ENCODE data around the gene CPED1.
A peak's percentile ranks its signal among the peaks of the same experiment; 100 is the strongest.
"Not testable (repeated sequence)": the region's sequence is repeated elsewhere in the genome, so short reads cannot be mapped to it uniquely, and the experiment has no call there.

The CPED1 gene

DNA sequence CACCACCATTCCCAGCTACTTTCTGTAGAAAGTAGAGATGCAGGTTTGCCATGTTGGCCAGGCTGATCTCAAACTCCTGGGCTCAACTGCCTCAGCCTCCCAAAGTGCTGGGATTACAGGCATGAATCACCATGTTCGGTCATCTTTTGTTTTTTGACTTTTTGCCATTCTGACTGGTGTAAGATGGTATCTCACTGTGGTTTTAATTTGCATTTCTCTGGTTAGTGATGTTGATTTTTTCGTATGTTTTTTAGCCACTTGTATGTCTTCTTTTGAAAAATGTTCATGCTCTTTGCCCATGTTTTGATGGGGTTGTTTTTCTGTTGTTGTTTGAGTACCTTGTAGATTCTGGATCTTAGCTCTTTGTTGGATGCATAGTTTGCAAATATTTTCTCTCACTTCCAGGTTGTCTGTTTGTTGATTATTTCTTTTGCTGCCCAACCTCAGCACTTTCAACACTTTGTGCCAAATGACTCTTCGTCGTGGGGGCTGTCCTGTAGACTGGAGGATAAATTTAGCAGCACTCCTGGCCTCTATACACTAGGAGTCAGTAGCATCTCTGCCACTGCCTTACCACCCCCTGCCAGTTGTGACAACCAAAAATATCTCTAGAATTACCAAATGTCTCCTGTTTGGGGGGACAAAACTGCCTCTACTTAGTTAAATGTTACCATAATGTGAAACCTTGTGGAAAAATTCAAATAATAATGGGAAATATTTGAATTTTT is 6.5 kb upstream of the CPED1 start:
- no peak for DNase-seq (ENCODE audit: low read depth)

DNA sequence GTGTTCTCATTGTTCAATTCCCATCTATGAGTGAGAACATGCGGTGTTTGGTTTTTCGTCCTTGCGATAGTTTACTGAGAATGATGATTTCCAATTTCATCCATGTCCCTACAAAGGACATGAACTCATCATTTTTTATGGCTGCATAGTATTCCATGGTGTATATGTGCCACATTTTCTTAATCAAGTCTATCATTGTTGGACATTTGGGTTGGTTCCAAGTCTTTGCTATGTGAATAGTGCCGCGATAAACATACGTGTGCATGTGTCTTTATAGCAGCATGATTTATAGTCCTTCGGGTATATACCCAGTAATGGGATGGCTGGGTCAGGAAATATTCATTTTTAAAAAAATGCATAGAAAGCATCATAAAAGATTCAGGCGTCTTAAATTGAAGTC is 4.9 kb upstream of the CPED1 start:
- DNase-seq (ENCODE audit: low read depth) = not testable (repeated sequence)

DNA sequence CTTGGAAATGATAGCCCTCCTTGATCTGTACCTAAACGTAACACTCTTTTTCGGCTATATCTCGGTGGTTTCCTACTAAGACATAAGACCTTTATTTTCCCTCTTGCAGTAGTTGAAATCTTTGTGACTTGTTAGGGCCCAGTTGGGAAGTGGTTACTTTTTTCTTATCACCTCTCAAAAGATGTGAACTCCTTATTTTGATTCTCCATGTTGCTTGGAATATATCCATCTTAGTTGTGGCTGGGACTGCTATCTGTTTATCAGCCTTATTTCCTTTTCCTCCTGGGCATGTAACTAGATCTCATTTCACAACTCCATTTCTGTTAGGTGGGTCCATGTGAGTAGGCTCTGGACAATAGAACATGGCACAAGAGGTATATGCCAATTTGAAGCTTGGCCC is 4.1 kb upstream of the CPED1 start:
- no peak for DNase-seq (ENCODE audit: low read depth)

DNA sequence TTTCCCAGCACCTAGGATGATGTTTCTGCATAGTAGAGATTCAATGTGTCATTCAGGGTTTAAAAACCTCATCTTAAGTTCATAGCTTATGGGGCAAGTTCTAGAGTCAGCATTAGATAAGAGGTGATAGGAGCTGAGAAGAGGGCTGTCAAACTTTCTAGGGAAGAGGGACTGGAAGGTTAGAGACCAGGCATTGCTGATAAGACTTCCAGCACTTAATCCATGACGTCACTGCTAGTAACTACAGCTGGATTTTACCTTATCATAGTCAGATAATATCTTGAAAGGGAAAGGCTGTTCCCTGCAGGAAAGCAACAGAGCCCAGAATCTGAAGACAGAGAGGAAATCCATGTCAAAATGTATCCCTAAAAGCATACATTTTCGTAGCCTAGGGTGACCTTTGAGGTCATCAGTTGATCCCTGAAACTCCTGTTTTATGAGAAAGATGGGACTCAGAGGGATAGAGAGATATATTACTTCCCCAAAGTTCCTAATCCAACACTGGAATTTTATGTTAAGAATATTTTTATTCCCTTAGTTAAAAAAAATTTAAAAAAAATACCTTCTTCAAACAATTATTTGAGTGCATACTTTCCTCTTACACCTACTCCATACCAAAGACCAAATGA is 3.3 kb upstream of the CPED1 start:
- no peak for DNase-seq (ENCODE audit: low read depth)

DNA sequence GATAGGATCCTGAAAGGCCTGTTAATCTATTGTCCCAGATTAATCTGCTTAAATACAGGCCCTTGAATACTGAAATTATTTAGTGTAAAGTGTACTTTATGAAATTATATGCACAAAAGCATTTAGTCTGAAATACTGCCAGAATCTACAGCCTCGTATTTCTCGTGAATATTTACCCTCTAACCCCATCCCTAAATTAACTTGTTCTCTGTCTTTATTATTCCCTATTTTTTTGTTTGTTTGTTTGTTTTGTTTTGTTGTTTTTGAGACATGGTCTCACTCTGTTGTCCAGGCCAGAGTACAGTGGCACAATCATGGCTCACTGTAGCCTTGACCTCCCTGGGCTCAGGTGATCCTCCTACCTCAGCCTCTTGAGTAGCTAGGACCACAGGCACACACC is 2.7 kb upstream of the CPED1 start:
- no peak for DNase-seq (ENCODE audit: low read depth)

DNA sequence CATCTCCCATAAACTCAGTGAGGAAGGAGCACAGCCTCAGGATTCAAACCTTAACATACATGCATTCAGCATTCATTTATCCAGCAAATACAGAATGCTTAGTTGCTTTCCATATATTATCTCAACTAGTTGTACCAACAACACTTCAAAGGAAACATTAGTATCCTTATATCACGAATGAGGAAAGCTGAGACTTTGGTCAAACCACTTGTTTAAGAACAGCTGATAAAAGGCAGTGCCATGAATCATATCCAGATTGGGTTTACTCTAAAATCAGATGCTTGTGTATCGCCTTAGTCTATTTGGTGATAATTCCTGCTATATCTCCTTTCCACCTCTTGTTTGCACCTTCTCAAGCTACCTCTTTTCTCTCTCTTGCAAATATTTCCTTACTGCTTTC is 1.9 kb upstream of the CPED1 start:
- no peak for DNase-seq (ENCODE audit: low read depth)

DNA sequence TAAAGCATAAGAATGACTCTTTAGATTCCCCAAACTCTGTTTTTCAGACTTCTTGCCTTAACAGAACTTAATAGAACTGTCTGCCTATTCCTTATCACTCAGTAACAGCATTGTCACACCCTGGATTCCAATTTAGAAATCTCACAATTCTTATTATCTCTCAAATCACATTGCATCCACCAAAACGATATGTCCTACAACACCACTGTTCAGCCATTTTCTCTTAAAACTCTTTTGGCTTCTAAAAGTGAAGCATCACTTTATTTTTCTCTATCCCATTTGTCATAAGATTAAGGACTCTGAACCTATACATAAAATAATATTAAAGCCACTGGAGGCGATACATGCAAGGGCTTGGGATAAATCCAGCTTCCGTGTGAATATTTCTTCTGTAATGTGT is 1.2 kb upstream of the CPED1 start:
- DNase-seq (ENCODE audit: low read depth) = no peak

DNA sequence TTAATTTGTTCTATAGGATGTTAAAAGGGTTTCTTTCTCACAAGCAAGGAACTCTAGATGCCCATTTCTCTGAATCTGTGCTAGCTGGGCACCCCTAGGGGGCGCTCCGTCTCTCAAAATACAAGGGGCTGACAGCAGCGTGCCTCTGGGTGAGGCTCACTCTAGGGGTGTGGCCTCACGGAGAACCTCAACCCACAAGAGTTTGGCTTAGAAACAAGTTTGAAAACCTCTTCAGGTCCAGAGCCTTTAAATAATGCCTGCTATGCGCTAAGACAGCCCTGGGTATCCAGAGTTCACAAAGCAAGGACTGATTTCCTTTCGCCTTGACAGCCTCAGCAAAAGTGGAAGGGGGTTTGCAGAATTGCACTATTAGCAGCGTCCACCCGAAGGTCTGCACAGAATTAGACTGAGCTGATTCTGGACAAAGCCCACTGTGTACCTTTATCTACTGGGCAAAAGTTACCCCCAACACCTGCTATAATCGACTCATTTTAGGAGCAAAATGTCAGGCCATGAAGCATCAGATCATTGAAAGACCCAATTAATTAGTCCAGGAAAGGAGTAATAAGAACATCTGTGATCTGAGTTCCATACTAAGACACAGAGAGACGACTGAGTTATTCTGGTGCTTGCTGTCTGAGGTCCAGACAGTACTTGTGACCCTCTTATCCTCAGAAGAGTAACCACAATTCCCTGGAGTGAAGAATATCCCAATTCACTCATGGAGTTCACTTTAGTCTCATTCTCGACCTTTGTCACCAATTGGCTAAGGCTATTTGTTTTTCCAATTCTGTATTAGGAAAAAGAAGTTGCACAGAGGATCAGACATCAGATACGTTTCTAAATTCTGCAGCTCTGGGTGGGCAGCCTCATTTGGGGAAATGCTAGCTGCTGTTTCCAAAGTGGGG is 574 bp upstream of the CPED1 start:
- DNase-seq (ENCODE audit: low read depth) = peak; percentile 97

DNA sequence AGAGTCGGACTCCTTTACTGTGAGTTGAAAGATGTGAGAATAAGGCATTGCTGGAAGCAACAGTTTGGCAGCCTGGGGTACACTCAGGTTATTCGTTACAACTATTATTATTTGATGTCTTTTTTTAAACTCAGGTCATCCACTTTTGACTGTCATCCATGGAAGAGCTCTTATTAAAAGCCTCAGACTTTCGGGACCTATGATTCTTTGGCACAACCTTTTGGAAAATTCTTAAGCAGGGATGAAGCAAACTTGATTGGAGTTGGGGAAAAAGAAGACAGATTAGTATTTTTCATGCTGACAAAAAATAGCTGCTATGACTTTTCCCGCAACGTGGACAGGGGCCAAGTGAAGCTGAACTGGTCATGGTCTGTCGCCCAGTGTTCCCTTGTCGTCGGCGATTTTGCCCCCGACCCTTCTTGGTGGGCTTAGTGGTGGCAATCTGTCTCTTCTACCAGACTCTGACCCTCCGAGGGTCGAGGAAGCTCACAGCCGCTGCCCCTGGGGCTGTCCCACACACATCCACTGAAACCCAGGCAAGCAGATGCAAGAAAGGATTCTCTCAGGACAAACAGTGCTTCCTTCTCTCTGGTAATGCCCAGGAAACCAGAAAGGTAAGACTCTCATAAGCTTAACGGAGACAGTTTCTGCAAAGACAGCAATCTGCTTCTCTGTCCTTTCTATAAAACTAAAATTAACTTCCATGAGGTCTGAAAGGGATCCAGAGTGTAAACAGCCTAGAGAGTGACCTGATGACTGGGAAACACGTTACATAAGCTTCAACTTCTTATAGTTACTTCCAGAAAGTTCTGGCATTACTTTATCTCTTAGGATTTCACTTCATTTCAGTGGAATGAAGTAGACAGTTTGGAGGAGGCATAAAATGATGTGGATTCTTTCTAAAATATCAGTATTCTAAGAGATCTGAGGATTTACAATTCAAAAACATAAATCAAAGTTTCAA is 1.0 kb downstream of the CPED1 start:
- DNase-seq (ENCODE audit: low read depth) = no peak

DNA sequence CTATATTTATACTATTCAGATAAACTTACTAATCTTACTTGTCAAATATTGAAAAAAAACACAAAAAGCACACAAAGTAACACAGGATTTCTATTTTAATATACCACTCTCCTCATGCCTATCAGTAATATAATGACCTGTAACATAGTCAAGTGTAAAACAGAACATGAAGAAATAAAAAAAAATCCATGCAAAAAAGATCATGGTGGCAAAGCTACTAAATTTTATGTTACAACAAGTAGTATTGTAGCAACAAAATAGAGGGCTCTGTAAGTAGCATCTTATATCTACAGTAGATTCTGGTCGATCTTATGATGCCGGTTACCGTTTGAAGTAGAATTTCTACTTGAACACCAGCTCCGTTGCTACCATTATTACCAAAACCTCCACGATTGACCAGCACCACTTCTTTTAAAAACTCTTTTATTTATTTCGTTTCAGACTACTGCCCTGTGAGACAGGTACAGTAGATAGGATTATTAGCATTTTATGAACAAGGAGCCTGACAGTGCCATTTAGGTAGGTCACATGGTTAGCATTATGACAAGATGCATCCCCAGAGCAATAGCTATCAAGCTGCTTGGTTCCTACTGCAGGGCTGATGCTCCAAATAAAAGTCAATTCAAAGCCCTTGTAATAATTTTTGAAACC is 2.1 kb downstream of the CPED1 start:
- DNase-seq (ENCODE audit: low read depth) = no peak

DNA sequence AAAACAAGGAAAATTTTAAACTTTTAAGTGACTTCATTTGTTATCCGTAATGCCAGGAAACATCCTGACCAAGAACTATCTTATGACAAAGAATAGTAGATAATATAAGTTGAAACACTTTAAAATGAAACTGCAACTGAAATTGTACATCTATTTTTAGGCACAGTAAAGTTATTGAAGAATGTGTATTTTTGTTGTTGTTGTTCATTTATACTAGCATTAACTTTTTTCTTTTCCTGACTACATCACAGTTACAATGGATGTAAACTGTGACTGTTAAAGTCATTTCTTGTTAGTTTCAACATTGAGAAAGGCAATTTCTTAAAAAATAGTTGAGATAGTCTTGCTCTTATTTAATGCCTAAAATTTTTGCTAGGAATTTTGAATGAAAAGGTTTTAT is 2.6 kb downstream of the CPED1 start:
- DNase-seq (ENCODE audit: low read depth) = no peak

DNA sequence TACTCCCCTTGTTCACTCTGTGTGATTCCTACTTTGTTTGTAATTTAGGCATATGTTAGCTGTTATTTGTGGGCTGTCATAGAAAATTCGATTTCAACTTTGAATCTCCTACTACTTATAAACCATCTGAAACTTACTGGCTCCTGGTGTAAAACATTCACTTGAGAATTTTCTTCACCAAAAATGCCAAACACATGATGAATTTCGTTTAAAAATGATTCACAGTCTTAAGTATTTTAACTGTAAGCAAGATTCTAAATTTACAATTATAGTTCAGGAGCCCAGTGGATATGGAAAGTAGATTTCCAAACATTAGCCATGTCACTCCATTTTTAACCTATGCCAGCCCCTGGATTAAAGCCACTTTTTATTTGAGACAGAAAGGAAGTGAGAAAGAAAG is 3.1 kb downstream of the CPED1 start:
- no peak for DNase-seq (ENCODE audit: low read depth)

DNA sequence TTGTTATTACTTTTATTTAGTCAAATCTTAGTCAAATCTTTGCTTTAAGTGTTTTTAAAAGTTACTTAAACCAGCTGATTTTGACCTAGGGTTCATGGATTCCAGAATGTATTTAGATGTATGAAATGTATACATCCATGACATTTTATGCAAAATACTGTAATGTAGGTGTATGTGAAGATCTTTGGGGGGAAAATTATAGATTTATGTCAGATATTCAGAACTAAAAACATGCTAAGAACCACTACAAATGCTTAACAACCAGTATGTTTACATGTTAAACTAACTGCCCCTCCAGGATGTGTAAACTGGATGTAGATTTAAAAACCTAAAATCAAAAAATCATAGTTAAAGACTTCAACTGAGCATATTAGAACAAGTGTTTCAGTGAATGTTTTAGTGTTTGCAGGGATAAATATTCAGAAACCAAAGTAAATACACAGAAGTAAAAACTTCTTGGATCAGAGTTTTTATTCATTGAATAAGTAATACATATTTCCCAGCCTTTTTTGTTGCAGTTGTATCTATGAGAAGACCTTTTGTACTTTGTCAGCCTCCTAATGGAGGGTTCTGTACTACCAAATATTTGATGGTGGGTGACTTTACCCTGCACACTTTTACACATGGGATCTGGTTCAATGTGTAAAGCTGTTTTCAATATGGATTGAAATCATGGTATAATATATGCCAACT is 3.9 kb downstream of the CPED1 start:
- DNase-seq (ENCODE audit: low read depth) = no peak

DNA sequence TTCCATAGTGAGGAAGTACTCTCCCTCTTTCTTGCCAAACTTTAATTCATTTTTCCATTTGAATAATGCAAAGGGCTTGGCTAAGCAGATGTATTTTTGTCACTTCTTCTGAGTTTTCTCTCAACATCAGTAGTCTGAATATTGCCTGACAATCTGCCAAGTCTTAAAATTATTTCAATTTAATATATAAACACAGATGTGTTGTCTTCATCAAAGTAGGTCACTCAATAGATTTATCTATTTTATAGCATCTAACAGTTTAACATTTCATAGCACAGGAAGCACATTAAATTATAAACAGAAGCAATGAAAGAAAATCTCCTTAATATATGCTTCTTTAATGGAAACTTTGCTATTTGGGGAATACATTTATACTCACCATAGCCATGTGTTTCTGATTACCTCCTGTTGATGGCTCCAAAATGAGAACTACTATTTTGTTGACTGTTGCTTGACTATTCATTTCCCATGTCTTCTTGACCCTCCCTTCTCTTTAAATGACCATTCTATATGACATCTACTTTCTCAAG is 4.5 kb downstream of the CPED1 start:
- no peak for DNase-seq (ENCODE audit: low read depth)

DNA sequence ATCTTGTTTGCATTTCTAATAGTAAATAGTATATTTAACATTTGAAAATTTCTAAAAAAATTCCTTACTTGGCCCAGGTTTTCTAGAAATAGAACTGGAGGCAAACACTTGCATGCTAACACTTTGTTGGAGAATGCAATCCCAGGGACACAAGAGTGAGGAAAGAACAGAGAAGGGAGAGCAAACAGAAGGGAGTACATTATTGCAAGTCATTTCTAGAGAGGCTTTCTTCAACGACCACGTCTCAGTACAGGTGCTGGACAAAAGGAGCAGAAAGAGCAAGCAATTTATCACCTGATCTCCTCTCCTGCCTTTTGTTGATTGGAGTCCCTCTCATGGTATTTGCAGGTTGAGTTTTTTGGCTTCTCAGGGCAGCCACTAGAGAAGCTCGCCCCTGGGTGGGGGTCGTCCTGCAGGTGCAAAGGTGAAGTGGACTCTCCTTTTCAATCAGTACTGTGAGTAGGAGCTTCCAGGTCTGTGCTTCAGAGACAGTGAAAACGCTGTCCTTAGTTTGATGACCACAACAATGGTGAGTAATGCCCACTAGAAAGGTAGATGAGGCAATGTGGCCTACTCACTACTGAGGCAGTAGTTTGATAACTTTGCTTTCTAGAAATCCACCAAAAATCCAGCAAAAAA is 5.2 kb downstream of the CPED1 start:
- DNase-seq (ENCODE audit: low read depth) = no peak

DNA sequence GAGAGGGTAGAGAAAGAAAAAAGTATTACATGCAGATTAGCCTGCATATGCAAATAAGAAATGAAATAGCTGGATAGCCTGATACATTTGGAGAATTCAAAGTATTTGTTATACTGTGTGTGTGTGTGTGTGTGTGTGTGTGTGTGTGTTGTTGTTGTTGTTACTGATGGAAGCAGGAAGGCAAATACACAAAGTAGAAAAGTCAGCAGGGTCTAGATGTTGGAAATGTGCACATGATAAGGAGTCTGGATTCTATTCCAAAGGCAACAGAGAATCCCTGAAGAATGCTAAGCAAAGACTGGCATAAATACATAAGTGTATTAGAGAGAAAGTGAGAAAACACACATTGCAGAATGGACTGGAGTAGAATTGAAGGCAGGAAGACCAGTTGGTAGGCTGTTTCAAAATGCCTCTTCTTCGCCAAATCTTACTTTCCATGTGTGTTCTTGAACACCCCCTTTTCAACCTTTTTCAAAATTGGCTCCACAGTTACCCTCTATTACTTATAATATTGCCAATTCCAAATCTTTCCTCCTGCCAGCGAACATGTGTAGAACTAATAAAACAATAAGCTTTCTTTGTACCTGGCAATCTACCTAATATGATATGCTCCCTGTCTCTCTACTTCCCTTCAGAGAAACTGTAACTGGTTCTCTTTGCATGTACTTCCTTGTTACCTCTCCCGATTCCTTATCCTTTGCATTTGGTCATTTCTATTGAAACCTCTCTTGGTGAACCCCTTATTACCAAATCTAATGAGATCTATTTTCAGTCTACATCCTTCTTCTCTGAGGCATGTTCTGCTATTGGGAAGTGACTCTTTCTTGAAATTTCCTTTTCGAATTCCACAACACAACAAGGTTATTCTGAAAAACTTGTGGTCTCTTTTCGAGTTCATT is 6.2 kb downstream of the CPED1 start:
- DNase-seq (ENCODE audit: low read depth) = no peak

DNA sequence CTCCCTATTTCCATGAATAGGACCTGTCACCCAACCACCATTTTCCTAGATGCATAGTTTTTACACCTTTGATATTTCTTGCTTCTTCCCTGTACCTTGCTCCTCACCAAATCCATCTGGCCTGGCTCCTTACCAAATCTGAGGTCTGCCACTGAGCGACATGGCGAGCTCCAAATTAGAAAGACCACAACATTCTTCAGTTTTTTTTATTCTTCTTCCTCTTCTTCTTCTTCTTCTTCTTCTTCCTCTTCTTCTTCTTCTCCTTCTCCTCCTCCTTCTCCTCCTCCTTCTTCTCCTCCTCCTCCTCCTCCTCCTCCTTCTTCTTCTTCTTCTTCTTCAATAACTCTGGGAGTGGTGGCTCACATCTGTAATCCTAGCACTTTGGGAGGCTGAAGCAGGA is 7.1 kb downstream of the CPED1 start:
- DNase-seq (ENCODE audit: low read depth) = no peak

DNA sequence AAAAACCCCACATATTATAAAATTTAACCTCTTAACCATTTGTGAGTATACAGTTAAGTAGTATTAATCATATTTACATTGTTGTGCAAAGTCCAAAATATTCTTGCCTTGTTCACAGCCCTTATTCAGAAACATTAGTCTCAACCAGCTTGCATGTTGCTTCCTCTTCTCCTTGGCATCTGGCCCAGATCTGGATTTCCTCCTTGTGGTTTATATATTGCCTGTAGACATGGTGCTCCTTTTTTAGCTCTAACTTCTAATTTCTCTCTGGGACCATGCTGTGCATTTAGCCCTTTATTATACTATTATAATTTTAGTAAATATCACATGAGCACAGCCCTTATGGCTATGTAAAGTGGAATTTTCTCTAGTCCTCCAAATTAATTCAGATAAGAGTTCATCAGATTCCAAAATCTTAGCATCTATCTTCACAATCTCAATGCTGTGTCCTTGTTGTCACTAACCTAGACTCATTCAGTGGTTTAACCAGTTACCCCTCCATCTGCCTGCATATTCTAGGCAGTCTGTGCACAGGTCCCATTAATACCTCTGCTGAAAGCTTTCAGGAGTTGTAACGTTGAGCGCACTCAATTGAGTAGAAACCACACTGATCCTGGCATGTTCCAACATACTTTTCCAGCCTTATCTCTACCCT is 7.9 kb downstream of the CPED1 start:
- DNase-seq (ENCODE audit: low read depth) = peak; percentile 84
